Sigmoid colon (tissue), 7 donors: Measurements from ENCODE around the gene NDUFS6. TPM values are rescaled to one million over a fixed set of nuclear protein-coding genes. Genes with fewer than 3 reads are reported as not detected.

ENCODE experiments used
- DNase-seq: peaks from one replicate; pipeline ENCODE4 v3.0.0-alpha.2; 2019
- H3K27ac ChIP-seq, 4 donors: fragments of 200-600 bp; sonication (generic); one replicate each; pipeline ENCODE4 v1.5.1; 2016 to 2019; ENCODE audit warnings: mild to moderate bottlenecking in 1 of 4
- H3K27me3 ChIP-seq, 3 donors: fragments of 200-600 bp; sonication (generic); one replicate each; pipeline ENCODE4 v1.5.1; 2019; ENCODE audit warnings: mild to moderate bottlenecking in 1 of 3
- H3K36me3 ChIP-seq, 4 donors: fragments of 200-600 bp; sonication (generic); one replicate each; pipeline ENCODE4 v1.5.1; 2016 to 2019
- H3K4me1 ChIP-seq, 4 donors: fragments of 200-600 bp; sonication (generic); one replicate each; pipeline ENCODE4 v1.5.1; 2017 to 2019
- H3K4me3 ChIP-seq, 4 donors: fragments of 200-600 bp; sonication (generic); one replicate each; pipeline ENCODE4 v1.5.1; 2017 to 2019; ENCODE audit warnings: mild to moderate bottlenecking in 2 of 4, moderate library complexity in 1 of 4
- H3K9me3 ChIP-seq, 4 donors: fragments of 200-600 bp in 3 of 4; sonication (generic) in 3 of 4; one replicate each; pipeline versions ENCODE4 v1.5.1 to v1.6.1; 2013 to 2019
- CTCF ChIP-seq, 4 experiments: fragments of 450-650 bp in 3 of 4; fragments of 200-600 bp in 1 of 4; IDR thresholded peaks; one replicate each; pipeline ENCODE4 v1.5.1; 2016 to 2019; ENCODE audit warnings: antibody characterized with exemption in 4 of 4, mild to moderate bottlenecking in 3 of 4, moderate library complexity in 2 of 4
- EP300 ChIP-seq, 4 donors: sonication (generic); formaldehyde crosslinking; IDR thresholded peaks; one replicate each; pipeline ENCODE4 v1.6.1; 2017; ENCODE audit warnings: antibody characterized with exemption in 4 of 4
- POLR2A ChIP-seq, 2 donors: fragments of 450-650 bp; IDR thresholded peaks; one replicate each; pipeline ENCODE4 v1.6.1; 2016; ENCODE audit warnings: antibody characterized with exemption in 2 of 2, mild to moderate bottlenecking in 2 of 2, moderate library complexity in 2 of 2
- POLR2AphosphoS5 ChIP-seq, 4 donors: sonication (generic); formaldehyde crosslinking; IDR thresholded peaks; one replicate each; pipeline ENCODE4 v1.6.1; 2017; ENCODE audit warnings: antibody characterized with exemption in 4 of 4
- WGBS, 2 donors: extraction: QIAGEN DNeasy Blood & Tissue Kit; methylation state at CpG; one replicate each; pipeline ENCODE4 v1.1.7; 2013; 5-methylcytosine and 5-hydroxymethylcytosine counted together
- intact Hi-C: fragments of 100-400 bp; cut with DNase I; formaldehyde crosslinking; loops from one replicate; pipeline ENCODE4 v1.15.1; 2023
- polyA plus RNA-seq, 3 donors: library from polyadenylated mRNA; stranded (reverse); fragments of 200-250 nt; gene quantifications; one replicate each; pipeline ENCODE4 v1.2.3, GENCODE V29; 2013
- total RNA-seq, 4 donors: library from RNA; depleted of rRNA; stranded (reverse); fragments of >200 nt; gene quantifications; one replicate each; pipeline ENCODE4 v1.1.0, GENCODE V29; 2016
- donor health status: healthy with polysubstance abuse.
- donor health status: Bipolar disorder and iron deficiency.
- donor health status: healthy.

NDUFS6 gene
- total and polyA plus RNA-seq, 7 donors: 34.9 to 156 (median 82.6) TPM

GRCh38 chr5:1799110-1799601, 2.1 kb upstream of the NDUFS6 start:
- peak overlapping the region; percentile 81 to 87 (median 85) for H3K27ac ChIP-seq
- no peaks in the 10 kb centered on the region for H3K9me3 ChIP-seq
- 1% methylated on average over 35 of the region's 35 CpGs for WGBS, 2 donors
- intact Hi-C loops: loop anchor here (2.0 kb wide), 1 partner anchor 454 kb away; the partner anchor contains the start of gene CLPTM1L
- TF ChIP-seq POLR2AphosphoS5 (IDR thresholded peaks at IDR 0.05) (no peak), POLR2A (IDR thresholded peaks at IDR 0.05) (no peak), EP300 (IDR thresholded peaks at IDR 0.05) (no peak), CTCF (IDR thresholded peaks at IDR 0.05) (no peak)
- peaks cover 7 to 41% (median 24%) of the 10 kb centered on the region in 4 donors for H3K36me3 ChIP-seq
- H3K27me3 ChIP-seq: no peaks in the 10 kb centered on the region
- H3K4me1 ChIP-seq: peaks cover 0 to 34% (median 34%) of the 10 kb centered on the region in 4 donors
- DNase-seq: no peak
- peak overlapping the region; percentile 63 to 95 (median 84) for H3K4me3 ChIP-seq

GRCh38 chr5:1799602-1800471, 1.4 kb upstream of the NDUFS6 start, which contains the start of gene MRPL36:
Gene MRPL36 (minus strand): TSS chr5:1799837. CDS start chr5:1798935, 902 bp downstream.
- DNase-seq: peak; percentile 96
- peak within 1 kb of the TSS; percentile 81 to 87 (median 85) for H3K27ac ChIP-seq
- H3K27me3 ChIP-seq: no peaks in the 10 kb centered on the region
- WGBS, 2 donors: 3 to 8% methylated on average over 68 of the region's 68 CpGs
- peak within 1 kb of the TSS; percentile 63 to 95 (median 84) for H3K4me3 ChIP-seq
- intact Hi-C loops: loop anchor here (2.0 kb wide), 1 partner anchor 455 kb away; the partner anchor contains the start of gene CLPTM1L
- TF ChIP-seq POLR2AphosphoS5 (IDR thresholded peaks at IDR 0.05) (peak; percentile 88 to 94 (median 94)), CTCF (IDR thresholded peaks at IDR 0.05) (no peak), EP300 (IDR thresholded peaks at IDR 0.05) (no peak), POLR2A (IDR thresholded peaks at IDR 0.05) (peak; percentile 64 to 73)
- H3K4me1 ChIP-seq: peaks cover 0 to 34% (median 34%) of the 10 kb centered on the region in 4 donors
- peaks cover 7 to 47% (median 27%) of the 10 kb centered on the region in 4 donors for H3K36me3 ChIP-seq
- no peaks in the 10 kb centered on the region for H3K9me3 ChIP-seq

DNA sequence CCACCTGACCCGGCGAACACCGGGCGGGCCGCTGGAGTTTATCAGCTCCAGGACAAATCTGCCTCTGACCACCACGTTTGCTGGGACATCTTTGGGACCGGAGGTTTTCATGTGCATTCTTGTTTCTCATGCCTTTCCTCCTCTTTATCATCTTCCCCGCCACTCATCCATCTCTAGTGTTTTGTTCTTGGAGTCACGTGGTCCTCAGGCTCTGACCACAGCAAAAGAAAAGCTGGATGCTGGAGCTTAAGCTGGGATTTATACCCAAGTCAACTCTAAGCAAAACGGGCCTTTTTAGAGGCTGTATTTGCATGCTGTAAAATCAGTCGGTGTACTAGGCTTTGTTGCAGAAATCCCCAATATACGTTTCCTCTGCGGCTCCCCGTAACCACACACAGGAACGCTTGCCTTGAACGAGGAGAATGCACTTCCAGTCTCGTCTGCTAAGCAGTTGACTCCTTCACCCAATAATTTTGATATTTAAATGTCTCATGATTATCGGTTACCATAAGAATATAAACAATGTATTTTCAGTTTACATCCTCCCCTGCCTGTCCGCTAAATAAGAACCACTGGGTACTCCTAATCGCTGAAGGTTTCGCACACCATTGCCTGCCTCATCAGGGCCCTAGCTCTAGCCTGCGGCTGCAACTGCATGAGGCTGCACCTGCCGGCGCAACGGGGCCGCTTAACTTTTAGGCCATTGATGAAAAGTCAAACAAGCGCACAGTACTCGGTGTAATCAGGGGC, 560 bp upstream of the NDUFS6 start:
- Histone ChIP-seq H3K9me3 (no peaks in the 10 kb centered on the region), H3K27ac (peak overlapping the region; percentile 81 to 87 (median 85)), H3K4me1 (peaks cover 0 to 34% (median 34%) of the 10 kb centered on the region in 4 donors), H3K36me3 (peaks cover 7 to 56% (median 31%) of the 10 kb centered on the region in 4 donors), H3K4me3 (peak overlapping the region; percentile 63 to 95 (median 84)), H3K27me3 (no peaks in the 10 kb centered on the region)
- intact Hi-C loops: no loop called here
- TF ChIP-seq POLR2A (IDR thresholded peaks at IDR 0.05): no peak
- TF ChIP-seq EP300 (IDR thresholded peaks at IDR 0.05): no peak
- no peak for TF ChIP-seq CTCF (IDR thresholded peaks at IDR 0.05)
- no peak for TF ChIP-seq POLR2AphosphoS5 (IDR thresholded peaks at IDR 0.05)
- DNase-seq: no peak
- WGBS, 2 donors: 4 to 12% methylated on average over 28 of the region's 28 CpGs

- TF ChIP-seq POLR2AphosphoS5 (IDR thresholded peaks at IDR 0.05) (no peak), EP300 (IDR thresholded peaks at IDR 0.05) (no peak), CTCF (IDR thresholded peaks at IDR 0.05) (no peak), POLR2A (IDR thresholded peaks at IDR 0.05) (no peak)
- intact Hi-C loops: no loop called here
- H3K27ac ChIP-seq: peak overlapping the region; percentile 81 to 87 (median 85)
- WGBS, 2 donors: 5 to 16% methylated on average over 7 of the region's 7 CpGs
- no peaks in the 10 kb centered on the region for H3K9me3 ChIP-seq
- DNase-seq: no peak
- H3K4me3 ChIP-seq: peak overlapping the region; percentile 63 to 95 (median 84)
- H3K4me1 ChIP-seq: peaks cover 0 to 34% (median 33%) of the 10 kb centered on the region in 4 donors
- H3K36me3 ChIP-seq: peaks cover 7 to 62% (median 42%) of the 10 kb centered on the region in 4 donors
- no peaks in the 10 kb centered on the region for H3K27me3 ChIP-seq
Measured at GRCh38 chr5:1801967-1802295, 724 bp downstream of the NDUFS6 start.
